HUDEP-2 (cell line): Measurements from ENCODE around the gene DZANK1.
A peak's percentile ranks its signal among the peaks of the same experiment; 100 is the strongest.
"Not testable (repeated sequence)": the region's sequence is repeated elsewhere in the genome, so short reads cannot be mapped to it uniquely, and the experiment has no call there.

Experiments
- DNase-seq, 76 experiments: peaks; one replicate each; lab custom pipeline; 2025; ENCODE audit not compliant: unreplicated experiment in 76 of 76; lab: John Stamatoyannopoulos, UW

Gene DZANK1

GRCh38 chr20:18466894-18467730 is at the start of gene DZANK1, which contains the start of gene POLR3F:
TSS of gene DZANK1 (minus strand) at chr20:18467030. CDS start at chr20:18465358, 1,672 bp downstream.
TSS of gene POLR3F (plus strand) at chr20:18467390. CDS start at chr20:18467507, 117 bp downstream.
- DNase-seq = peak; percentile 15 to 97 (median 89)

- no peak for DNase-seq
Measured at GRCh38 chr20:18515973-18516372, 49.1 kb upstream of the DZANK1 start.

- DNase-seq = no peak
Measured at GRCh38 chr20:18514127-18514526, 47.3 kb upstream of the DZANK1 start.

- no peak for DNase-seq
Measured at GRCh38 chr20:18513208-18513607, 46.4 kb upstream of the DZANK1 start.

GRCh38 chr20:18511571-18511970 is 44.7 kb upstream of the DZANK1 start:
- DNase-seq = no peak

DNA sequence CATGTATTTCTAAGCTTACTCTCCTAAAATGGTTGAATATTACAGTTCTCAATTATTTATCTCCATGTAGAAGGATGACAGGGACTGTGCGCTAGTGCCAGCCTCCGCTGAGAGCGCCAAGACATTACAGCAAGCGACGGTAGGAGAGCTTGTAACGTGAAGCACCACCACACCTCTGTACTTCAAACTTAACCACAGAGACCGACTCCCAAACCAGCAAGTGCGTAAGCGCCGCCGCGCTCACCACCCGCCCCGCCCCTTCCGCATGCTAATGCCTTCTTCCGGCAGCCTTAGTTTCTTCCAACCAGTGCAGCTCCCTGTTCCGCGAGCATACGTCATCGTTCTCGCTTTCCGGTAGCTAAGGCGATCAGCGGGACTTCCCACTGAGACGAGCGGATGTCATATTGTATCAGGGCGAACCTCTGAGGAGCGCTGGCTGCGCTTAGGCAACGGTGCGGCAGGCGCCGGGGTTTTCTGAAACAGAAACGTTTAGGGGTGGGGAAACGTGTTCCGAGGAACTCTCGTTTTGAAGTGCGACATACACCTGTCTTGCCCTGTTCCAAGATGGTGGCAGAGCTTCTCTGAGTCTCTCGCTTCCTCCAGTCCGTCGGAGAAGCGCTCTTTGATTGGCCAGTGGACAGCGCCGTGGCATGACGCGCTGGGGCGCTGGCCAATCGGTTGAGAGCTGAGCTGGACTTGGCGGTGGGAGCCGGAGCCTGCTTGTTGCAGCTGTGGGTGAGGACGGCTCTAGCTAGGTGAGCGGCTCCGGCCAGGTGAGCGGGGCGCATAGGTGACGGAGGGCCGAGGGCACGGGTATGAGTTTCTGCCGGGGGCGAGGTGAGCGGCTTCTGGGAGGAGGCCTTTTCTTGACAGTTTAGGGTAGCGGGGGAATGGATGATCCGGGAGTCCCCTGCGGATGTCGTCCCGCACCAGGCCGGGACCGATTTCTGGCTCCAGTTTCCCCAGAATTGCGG is 40.7 kb upstream of the DZANK1 start, which contains the start of gene SEC23B:
SEC23B (plus strand) TSS at position 723 of the 974 bp plus-strand sequence. CDS start 2,896 bp downstream, outside the sequence.
- DNase-seq = peak; percentile 62 to 99 (median 93)

GRCh38 chr20:18506744-18507143 is 39.9 kb upstream of the DZANK1 start:
- DNase-seq = peak in 1 of 76 experiments; percentile 9

DNA sequence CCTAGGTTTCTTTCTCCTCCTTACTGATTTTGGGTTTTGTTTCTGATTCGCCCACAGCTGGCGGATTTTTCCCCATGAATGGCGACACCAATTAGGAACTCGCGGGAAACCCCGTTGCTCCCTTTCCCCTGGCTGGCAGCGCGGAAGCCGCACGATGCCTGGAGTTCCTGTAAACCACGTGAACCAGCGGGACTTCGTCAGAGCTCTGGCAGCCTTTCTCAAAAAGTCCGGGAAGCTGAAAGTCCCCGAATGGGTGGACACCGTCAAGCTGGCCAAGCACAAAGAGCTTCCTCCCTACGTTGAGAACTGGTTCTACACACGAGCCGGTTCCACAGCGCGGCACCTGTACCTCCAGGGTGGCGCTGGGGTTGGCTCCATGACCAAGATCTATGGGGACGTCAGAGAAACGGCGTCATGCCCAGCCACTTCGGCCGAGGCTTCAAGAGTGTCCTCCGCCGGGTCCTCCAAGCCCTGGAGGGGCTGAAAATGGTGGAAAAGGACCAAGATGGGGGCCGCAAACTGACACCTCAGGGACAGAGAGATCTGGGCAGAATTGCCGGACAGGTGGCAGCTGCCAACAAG is 37.7 kb upstream of the DZANK1 start:
- no peak for DNase-seq

DNA sequence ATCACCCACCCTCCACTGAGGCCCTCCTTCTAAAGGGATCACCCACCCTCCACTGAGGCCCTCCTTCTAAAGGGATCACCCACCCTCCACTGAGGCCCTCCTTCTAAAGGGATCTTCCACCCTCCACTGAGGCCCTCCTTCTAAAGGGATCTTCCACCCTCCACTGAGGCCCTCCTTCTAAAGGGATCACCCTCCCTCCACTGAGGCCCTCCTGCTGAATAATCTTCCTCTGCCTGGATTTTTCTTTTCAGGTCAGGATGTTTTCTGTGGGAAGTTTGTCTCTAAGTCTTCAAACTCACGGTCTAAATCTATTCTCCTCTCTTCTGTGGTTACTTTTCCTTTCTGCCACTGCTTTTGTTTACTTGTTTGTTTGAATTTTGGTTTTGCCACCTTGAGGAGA is 34.8 kb upstream of the DZANK1 start:
- not testable (repeated sequence) for DNase-seq

DNA sequence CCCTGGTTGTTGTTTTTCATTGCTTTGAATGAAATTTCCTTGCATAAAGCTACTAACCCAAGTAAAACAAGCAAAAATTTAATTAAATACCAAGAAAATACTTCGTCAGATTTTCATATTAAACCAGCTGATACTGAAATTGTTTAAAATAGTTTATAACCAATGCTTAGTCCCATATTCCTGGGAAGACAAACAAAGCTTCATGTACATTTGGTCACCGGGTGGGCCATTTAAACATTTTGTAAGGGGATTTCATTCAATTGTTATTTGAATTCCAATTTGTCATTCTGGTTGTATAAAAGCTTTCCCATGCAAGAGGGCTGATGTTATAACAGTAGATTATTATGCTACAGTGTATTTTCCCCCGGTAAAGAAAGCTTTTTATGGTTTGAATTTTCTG is 30.8 kb upstream of the DZANK1 start:
- no peak for DNase-seq

DNA sequence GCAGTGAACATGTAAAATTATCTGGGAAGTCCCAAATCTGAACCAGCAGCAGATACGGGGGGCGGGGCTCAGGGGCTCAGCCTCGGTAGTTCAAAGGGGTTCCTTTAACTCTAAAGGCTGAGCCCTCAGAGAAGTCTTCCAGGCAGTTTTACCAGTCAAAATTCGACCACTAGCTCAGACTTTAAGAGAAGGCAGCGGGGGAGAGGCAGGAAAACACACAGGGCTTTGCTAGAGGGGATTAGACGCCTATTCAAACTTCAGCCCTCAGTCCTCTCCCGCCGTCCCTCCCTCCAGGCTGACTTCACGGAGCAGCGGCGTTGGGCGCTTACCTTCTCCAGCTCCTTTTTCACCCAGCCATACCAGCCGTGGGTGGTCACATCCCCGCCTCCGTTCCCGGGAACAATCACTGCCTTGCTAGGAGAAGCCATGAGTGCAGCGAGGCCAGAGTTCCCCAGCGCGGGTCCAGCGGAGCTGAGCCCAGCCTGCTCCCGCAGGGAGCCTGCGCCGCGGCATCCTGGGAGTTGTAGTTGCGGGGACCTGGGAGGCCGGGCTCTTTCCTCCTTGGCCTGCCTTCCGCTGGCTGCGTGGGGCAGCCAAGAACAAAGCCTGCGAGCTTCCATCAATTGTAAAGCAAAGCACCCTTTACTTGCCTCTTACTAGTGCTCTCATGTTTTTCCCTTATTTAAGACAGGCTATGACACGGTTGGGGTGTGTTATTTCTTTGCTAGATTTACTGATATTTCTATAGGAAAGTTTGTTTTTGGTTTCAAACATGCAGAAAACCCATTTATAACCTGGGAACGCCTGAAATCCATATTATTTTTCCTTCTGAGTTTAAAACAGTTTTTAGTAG is 30.1 kb upstream of the DZANK1 start, which contains the start of gene RBBP9:
RBBP9 (minus strand) TSS at position 486 of the 853 bp plus-strand sequence; CDS start at position 428, 58 bp downstream.
- peak in 66 of 76 experiments; percentile 1 to 80 (median 54) for DNase-seq

- peak in 3 of 76 experiments; percentile 1 to 19 (median 16) for DNase-seq
Measured at GRCh38 chr20:18496042-18496441, 29.2 kb upstream of the DZANK1 start.

- DNase-seq = no peak
Measured at GRCh38 chr20:18488301-18488700, 21.5 kb upstream of the DZANK1 start.

- no peak for DNase-seq
Measured at GRCh38 chr20:18481596-18481995, 14.8 kb upstream of the DZANK1 start.

DNA sequence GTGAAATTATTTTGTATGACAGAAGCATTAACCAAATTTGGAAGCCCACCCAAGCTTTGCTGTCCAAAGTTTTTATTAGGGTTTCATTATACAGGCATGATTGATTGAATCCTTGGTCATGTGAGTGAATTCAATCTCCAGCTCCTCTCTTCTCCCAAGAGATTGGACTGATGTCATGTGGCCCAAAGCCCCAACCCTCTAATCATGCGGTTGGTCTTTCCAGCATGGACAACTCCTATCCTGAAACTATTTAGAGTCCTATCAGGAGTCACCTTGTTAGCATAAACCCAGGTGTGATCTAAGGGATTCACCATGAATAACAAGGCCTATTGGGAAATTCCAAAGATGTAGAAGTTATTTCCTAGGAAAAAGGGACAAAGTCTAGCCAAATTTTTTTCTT is 11.0 kb upstream of the DZANK1 start:
- no peak for DNase-seq

GRCh38 chr20:18477218-18477617 is 10.4 kb upstream of the DZANK1 start:
- no peak for DNase-seq

- DNase-seq = no peak
Measured at GRCh38 chr20:18466574-18466893, 296 bp downstream of the DZANK1 start.

- DNase-seq = no peak
Measured at GRCh38 chr20:18465536-18466200, 1.2 kb downstream of the DZANK1 start.

- no peak for DNase-seq
Measured at GRCh38 chr20:18456600-18456999, 10.2 kb downstream of the DZANK1 start.
